GM19023 (cell line): ENCODE results near the gene INTS1.
"Not testable (repeated sequence)": the region's sequence is repeated elsewhere in the genome, so short reads cannot be mapped to it uniquely, and the experiment has no call there.

Source experiments
- ATAC-seq: cut with Tn5 transposase; IDR thresholded peaks from one replicate; pipeline ENCODE4 v1.9.1; 2021; ENCODE audit warnings: mild to moderate bottlenecking, moderate library complexity; ENCODE audit not compliant: unreplicated experiment

Gene INTS1

GRCh38 chr7:1450987-1451386, 53.2 kb downstream of the INTS1 start:
- no peak for ATAC-seq

- no peak for ATAC-seq
Measured at GRCh38 chr7:1450431-1450830, 53.8 kb downstream of the INTS1 start.

- ATAC-seq = no peak
Measured at GRCh38 chr7:1449951-1450350, 54.2 kb downstream of the INTS1 start.

GRCh38 chr7:1449501-1449900, 54.7 kb downstream of the INTS1 start:
- no peak for ATAC-seq

- ATAC-seq = no peak
Measured at GRCh38 chr7:1448958-1449357, 55.2 kb downstream of the INTS1 start.

- no peak for ATAC-seq
Measured at GRCh38 chr7:1447551-1448244, 56.5 kb downstream of the INTS1 start.

GRCh38 chr7:1447112-1447511, 57.1 kb downstream of the INTS1 start:
- no peak for ATAC-seq

GRCh38 chr7:1446620-1447032, 57.6 kb downstream of the INTS1 start:
- no peak for ATAC-seq

- not testable (repeated sequence) for ATAC-seq
Measured at GRCh38 chr7:1446026-1446425, 58.2 kb downstream of the INTS1 start.

- ATAC-seq = no peak
Measured at GRCh38 chr7:1445341-1445740, 58.8 kb downstream of the INTS1 start.

- no peak for ATAC-seq
Measured at GRCh38 chr7:1444925-1445322, 59.3 kb downstream of the INTS1 start.

GRCh38 chr7:1444214-1444924, 59.8 kb downstream of the INTS1 start:
- ATAC-seq = no peak

- ATAC-seq = not testable (repeated sequence)
Measured at GRCh38 chr7:1443587-1444200, 60.5 kb downstream of the INTS1 start.

- no peak for ATAC-seq
Measured at GRCh38 chr7:1442355-1443124, 61.6 kb downstream of the INTS1 start.

GRCh38 chr7:1441615-1442354, 62.4 kb downstream of the INTS1 start:
- no peak for ATAC-seq

GRCh38 chr7:1440620-1441019, 63.6 kb downstream of the INTS1 start:
- no peak for ATAC-seq

GRCh38 chr7:1439373-1440363, 64.5 kb downstream of the INTS1 start:
- ATAC-seq = no peak

- no peak for ATAC-seq
Measured at GRCh38 chr7:1438821-1439220, 65.4 kb downstream of the INTS1 start.

- ATAC-seq = no peak
Measured at GRCh38 chr7:1438208-1438607, 66.0 kb downstream of the INTS1 start.
